HG03575 (cell line): ENCODE data around the gene GNAL.

Source experiments
- ATAC-seq: cut with Tn5 transposase; IDR thresholded peaks from one replicate; pipeline ENCODE4 v1.9.1; 2021; ENCODE audit not compliant: unreplicated experiment, insufficient number of reproducible peaks, low FRiP score; ENCODE audit errors: extremely low read depth

Gene GNAL

DNA sequence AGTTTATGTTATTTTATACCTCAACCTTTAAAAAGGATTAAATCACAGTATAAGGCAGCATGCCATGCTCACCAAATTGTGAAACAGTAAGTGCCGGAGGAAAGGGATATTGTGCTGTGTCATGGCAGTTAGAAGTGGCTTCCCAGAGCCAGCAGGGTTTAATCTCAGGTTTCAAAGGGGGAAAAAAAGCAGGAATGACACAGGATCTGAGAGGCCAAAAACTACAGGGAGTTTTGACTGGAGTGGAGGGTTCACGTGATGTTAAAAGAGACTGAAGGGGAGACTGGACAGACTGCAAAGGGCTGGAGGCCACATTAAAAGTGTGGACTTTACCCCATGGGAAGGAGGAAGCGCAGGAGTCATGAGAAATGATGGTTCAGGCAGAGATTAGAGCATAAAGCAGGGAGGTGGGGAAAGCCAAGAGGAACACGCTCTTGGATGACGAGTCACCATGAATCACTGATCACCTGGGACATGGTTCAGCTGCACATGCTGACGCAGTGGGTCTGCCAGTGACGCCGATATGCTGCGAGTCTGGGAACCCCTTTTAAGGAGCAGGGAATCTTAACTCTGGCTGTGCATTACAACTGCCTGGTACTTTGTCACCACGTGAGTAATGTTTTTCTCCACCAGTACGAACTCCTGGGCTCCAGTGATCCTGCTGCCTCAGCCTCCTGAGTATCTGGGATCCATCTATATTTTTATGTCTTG is 168.3 kb downstream of the GNAL start:
- no peak for ATAC-seq

DNA sequence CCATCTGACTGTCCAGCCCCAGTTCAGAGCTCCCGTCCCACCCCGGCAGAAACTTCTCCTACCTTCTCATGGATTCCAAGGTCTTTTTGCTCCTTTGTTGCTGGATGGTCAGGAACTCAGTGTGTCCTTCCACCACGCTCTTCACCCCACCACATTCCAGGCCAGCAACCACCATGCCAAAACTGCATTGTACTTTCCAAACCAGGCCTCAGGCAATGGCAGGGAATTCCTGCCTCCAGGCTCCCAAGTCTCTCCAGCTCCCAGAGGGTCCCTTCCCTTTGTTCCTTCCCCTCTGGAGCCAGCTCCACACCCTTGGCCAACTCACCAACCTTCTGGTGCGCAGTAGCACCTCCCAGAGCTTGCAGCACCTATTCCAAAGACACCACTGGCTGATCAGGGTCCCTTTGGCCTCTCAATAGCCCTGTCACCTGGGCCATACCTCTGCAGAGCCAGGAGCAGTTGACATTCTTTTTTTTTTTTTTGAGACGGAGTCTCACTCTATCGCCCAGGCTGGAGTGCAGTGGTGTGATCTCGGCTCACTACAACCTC is 170.3 kb downstream of the GNAL start:
- ATAC-seq, result no peak

DNA sequence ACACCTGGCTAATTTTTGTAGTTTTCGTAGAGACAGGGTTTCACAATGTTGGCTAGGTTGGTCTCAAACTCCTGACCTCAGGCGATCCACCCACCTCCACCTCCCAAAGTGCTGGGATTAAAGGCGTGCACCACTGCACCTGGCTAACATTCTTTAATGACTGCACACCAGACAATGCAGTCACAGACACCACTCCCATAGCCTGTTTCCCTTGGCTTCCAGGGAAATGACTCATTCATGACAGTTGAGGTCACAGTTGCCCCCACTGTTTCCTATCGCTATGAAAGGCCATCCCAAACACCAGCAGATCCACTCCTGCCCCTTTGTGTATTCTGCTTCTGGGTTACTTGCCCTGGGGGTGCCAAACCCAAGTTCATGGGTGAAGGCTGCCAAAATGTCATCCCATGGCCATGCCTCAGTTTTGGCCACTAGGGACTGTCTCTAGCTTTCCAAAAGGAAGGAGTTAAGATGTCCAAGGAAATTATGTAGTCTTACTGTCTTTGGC is 170.9 kb downstream of the GNAL start:
- ATAC-seq, result no peak

DNA sequence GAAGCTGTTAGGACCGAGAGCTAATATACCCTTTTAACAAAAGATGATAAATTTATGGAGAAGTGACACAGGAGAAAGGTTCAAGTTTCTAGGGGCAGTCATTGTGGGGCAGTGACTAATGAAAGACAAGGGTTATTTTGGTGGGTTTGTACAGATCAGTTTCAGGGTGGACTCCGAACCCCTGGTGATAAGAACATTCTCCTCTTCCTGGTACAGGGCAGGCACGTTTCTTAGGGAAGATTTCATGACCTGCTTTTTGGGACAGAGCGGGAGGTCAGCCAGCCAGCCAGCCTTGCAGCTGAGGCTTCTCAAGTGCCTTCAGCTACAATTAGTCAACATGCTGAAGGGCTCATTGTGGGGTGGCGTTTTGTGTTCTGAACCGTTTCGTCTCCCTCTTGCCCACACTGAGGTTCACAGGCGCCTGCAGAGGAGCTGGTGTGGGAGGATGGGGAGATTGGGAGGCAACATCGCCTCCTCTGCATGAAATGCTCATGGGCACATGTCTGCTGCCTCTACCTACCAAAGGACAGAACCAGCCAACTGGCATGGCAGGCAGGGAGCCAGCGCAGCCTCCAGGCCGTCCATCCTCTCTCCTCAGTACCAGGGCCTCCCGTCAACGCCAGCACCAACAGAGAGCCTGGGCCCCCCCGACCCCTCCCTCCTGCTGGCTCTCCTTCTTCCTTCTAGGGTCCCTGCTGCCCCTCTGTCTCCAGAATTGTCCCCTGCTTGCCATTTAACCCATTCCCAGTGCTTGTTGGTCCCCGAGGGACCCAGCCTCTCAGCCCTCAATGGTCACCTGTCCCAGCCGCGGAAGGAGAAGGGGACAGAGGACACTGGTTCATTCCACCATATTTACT is 171.8 kb downstream of the GNAL start:
- no peak for ATAC-seq

DNA sequence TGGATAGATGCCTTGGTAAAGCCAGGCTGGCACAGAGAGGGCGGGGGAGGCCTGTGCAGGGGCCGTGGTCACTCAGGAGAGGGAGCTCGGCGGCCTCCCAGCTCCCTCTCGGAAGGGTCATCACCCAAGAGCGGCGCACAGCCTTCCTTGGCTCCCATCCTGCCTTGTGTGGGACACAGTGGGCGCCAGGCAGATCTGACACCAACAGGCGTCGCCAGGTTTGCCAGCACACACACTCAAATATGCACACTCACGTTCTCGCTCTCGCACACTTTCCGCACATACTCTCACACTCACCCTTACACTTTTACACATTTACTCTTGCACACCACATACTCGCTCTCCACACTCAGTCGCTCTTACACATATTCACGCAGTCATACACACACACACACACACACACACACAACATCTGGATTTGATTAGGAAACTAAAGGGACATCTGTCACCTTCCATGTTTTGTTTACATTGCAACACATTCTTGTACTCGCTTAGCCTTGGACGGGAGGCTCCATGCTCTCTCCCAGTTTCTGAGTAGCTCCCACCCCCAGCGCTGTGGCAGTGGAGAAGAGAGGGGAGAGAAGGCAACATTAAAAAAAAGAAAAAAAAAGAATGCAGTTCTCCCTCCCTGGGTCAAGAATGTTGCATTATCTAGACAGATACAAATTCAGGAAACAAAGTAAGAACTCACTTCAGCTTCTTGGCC is 172.7 kb downstream of the GNAL start:
- ATAC-seq, result no peak

DNA sequence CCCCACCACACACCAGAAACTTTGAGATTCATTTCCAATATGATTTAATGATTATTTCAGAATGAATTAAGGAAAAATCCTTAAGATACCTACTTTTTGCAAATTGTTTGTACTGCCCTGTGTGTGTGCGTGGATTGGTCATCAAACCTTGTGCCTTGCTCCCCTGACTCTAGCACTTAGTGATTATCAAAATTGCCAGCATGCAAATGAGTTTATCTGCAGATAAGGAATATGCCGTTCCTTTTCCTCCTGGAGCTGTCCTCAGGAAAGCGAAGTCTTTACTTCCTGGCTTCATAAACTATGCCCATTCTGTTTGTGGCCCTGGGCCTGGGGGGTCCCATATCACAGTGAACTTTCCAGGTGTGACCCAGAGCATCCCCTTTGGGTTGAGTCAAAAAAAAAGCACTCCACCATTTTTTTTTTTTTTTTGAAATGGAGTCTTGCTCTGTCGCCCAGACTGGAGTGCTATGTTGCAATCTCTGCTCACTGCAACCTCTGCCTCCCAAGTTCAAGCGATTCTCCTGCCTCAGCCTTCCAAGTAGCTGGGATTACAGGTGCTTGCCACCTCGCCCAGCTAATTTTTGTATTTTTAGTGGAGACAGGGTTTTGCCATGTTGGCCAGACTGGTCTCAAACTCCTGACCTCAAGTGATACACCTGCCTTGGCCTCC is 173.5 kb downstream of the GNAL start:
- no peak for ATAC-seq

DNA sequence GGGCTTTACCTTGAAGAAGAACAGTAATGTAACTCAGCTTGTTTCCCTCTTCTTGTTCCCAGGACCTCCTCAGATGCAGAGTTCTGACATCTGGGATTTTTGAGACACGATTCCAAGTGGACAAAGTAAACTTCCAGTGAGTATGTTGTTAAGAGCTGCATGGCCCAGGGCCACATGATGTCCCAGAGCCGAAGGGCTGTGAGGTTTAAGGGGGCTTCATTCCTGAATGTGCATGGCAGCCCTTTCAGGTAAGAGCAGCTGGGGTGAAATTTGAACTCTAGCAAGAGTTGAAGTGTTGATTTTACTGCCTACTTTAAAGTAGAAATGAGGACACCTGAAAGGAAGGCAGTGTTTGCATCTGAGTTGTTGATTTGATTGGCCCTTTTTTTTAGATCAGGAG is 175.4 kb downstream of the GNAL start:
- no peak for ATAC-seq

DNA sequence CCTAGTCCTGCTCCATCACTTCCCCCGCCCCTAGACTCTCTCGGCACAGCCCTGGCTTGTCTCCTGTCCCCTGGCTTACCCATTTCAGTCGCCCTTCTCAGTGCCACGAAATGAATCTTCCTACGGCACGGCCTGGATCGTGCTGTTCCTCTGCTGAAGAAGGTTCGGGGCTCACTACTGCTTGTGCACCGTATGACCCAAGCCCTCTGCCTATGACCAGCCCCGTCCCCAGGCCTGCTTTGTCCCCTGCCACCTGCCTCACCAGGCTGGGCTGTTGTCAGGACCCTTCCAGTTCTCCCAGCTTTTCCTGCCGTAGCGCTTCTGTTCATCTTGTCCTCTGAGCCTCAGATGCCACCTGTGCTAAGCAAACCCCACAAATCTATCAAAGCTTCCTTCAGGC is 176.0 kb downstream of the GNAL start:
- ATAC-seq, result no peak

DNA sequence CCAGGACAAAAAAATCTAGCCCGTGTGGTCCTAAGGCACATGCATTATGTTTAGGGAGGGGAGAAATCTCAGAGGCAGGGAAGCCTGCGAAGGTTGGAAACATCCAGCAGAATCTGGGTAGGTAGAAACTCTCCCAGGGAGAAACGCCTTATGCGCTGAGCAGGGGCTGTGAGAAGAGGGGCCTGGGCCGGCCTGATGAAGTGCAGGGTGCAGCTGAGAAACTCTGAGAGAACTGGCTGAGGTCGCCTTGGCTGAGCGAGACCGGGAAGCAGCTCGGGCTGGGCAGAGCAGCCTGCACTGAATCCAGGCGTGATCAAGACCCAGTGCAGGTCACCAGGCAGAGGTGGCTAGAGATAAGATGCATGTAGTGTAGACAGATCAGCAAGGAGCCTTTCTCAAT is 177.3 kb downstream of the GNAL start:
- ATAC-seq, result no peak

DNA sequence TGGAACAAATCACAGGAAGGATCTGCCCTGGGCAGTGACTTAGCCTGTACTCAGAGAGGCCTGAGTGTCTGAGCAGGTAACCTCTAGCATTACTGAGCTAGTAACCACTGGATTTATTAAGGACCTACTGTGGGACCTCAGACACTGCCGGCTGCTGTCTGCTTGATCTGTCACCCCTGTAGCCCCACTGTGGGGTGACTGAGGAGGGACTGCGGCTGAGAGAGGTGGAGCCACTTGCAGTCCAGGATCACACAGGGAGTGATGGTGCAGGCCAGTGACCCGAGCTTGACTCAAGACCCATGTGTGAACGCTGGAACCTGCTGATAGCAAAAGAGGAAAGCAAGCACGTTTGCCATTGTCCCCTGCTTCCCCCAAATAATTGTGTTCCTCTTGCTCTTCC is 177.7 kb downstream of the GNAL start:
- ATAC-seq, result no peak

DNA sequence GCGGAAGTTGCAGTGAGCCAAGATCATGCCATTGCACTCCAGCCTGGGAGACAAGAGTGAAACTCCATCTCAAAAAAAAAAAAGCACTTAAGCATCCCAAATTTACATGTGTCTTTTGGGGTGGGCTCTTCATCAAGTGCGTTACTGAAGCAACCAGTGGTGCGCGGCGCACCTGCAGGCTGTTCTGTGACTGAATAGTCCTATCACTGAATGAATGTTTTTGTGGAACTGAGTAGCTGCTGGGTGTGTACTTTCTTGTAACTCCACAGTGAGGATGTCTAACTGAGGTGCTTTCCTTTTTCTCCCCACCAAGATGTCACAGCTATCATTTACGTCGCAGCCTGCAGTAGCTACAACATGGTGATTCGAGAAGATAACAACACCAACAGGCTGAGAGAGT is 179.2 kb downstream of the GNAL start:
- no peak for ATAC-seq

DNA sequence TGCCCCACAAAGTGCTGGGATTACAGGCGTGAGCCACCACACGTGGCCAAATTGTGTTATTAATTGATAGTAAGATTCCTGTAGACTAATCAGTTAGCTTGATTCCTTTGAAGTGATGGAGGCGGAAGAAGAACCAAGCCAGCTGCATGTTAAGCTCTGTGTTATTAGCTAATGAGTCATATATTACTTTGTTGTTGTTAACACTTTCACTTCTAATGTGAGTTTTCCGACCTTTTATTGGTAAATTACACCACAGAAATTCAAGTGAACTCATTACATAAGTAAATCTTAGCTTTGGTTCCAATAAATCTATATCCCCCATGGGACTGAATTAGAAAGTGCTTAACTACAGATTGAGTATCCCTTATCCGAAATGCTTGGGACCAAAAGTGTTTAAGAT is 182.4 kb downstream of the GNAL start:
- ATAC-seq, result no peak

DNA sequence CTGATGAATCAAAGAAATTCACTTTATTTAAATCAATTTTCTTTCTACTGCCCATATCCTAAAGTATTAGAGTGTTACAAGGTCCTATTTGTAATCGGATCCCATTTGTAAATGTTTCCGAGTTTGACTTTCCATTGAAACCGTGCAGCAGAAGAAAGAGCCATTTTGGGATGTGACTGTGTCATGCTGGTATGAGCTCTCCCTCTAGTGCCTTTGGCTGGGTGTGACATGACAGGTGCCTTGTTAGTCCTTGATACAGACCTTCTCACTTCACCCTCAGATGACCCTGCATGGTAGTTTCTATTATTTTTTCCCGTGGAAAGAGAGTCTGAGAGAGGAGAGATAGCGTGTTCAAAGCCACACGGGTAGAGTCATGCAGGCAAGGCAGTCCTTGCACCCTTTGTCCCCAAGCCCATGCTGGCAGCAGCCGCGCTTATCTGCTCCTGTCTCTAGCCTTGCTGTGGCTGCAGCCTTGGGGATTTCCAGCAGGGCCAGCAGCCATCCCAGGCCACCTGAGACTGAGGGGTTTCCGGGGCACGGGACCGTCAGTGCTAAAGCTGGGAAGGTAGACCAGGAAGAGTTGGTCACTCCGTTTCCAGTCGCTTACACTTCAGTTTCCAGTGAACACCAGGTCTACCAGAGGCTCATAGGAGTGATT is 183.5 kb downstream of the GNAL start:
- no peak for ATAC-seq

DNA sequence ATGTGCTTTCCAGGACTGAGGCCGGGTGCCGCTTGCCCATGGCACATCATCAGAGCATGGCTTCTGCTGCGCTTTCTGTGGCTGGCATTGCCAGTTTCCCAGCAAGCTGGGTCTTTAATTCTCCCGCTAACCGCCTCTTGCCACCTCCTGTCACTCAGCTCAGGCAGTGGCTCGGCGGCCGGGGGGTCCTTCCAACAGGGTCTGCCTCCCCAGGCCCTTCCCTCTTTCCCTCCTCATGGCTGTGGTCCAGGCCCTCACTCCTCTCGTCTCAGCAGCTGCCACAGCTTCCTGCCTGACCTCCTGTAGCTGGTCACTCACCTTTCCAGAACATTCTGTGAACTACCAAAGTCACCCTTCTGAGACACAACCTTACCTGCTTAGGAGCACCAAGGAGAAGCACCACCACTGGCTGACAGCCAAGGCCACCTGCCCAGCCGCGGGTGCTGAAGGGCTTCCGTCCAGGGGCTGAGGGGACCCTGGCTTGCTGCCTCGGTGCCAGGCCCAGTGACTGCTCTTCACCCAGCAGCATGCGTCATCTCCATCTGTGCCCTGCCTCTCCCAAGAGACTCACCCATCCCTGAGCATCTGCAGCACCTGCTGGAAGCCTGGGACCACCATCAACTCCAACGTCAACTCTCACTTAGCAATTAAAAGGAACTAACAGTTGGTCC is 184.7 kb downstream of the GNAL start:
- no peak for ATAC-seq

DNA sequence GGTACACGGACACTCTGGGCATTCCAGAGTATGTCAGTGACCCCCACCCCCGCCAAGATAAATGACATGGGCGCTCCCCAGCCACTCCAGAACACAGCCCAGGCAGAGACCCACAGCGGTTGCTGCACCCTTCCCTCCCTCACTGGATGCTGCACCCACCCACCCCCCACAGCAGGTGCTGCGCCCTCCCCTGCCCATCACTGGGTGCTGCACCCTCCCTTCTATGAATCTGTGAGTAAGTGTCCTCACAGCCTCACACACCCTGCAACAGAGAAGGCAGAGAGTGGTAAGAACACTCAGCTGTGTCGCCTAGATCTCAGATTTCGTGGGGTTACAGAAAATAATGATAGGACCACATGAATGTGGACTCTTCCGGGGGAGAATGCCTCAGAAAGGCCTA is 185.6 kb downstream of the GNAL start:
- ATAC-seq, result no peak

DNA sequence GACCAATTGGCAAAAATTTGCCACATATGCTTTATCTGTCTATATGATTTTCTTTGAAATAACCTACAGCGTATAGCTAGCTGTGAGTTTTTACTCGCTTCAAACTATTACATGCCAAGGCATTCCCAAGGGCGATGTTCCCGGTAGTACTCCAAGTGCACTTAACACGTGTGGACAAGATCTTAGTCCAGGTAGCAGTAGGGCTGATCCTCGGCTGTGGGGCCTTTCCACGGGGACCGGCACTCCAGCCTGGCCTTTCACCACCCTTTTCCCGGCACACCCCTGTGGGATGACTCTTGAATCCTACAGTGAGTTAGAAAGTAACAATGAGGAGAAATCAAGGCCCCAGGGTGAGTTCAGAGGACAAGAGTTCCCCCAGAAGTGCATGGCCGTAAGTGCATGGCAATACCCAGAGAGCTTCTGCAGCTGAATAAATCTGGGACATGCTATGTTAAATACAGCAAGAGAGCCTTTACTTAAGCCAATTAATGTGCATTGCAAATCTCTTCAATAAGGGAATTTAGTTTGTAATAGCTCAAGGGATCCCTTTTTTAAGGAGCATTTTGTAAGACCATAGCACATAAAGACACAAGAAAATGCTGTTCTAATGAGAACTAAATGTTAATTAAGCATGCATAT is 188.6 kb downstream of the GNAL start:
- no peak for ATAC-seq

DNA sequence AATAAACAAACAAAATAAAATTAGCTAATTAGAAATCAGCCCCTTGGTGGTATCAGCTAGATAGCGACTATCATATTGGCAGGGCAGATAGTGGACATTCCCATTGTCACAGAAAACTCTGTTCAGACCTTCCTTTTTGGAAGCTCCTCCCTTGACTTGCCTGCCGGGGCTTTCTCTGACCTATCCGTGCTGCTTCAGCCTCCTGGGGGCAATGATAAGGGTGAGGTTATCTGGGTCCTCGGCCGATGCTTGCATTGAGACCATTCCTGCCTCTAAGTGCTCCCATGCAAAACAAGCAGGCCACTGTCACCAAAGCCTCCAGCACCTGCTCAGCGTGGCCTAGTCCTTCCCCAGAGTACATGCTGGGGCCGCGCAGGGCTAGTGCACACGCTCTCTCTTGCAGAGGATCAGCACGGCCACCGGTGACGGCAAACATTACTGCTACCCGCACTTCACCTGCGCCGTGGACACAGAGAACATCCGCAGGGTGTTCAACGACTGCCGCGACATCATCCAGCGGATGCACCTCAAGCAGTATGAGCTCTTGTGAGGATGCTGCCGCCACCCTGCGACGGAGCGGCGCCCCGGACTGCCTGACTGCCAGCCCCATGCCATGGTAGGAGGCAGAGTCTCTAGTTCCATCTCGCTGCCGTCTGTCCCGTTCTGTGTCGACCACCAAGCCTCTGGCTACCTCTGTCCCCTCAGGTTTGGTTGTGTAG is 191.7 kb downstream of the GNAL start:
- no peak for ATAC-seq
